SK-N-SH (cell line): ENCODE data around the gene CAP2. TPM values are rescaled to one million over a fixed set of nuclear protein-coding genes. Genes with fewer than 3 reads are reported as not detected.
A peak's percentile ranks its signal among the peaks of the same experiment; 100 is the strongest.

Experiments used
- CTCF ChIA-PET: fragments of 300-600, 350-600 bp; formaldehyde crosslinking; extraction: SDS; loops from one replicate; lab custom pipeline; 2021; lab: Yijun Ruan, JAX
- POLR2A ChIA-PET: fragments of 350-600 bp; sonication (Branson Sonifier 250); formaldehyde crosslinking; extraction: SDS; loops from one replicate; lab custom pipeline; 2020; ENCODE audit warnings: antibody characterized with exemption, inconsistent platforms; lab: Yijun Ruan, JAX
- DNase-seq: peaks from one replicate; pipeline ENCODE4 v3.0.0; 2012
- H2AFZ ChIP-seq: fragments of 200-600 bp; sonication (generic); 2 replicates; pipeline ENCODE4 v1.8.1; 2016; ENCODE audit warnings: antibody characterized with exemption, mild to moderate bottlenecking, low read depth
- H3F3A ChIP-seq: fragments of 200-600 bp; sonication (generic); replicated peaks from 2 replicates; pipeline ENCODE3; 2016; ENCODE audit warnings: antibody characterized with exemption, mild to moderate bottlenecking; ENCODE audit not compliant: insufficient read depth
- H3K27ac ChIP-seq, 2 experiments: fragments of 200-500 bp in 1 of 2; fragments of 200-600 bp in 1 of 2; sonication (Bioruptor generic) in 1 of 2; sonication (generic), shearing (Covaris generic) in 1 of 2; 2 replicates each; pipeline versions ENCODE4 v1.5.1 to v1.6.1; 2014 to 2016; ENCODE audit warnings: low read depth in 2 of 2, inconsistent platforms in 1 of 2, low read length in 1 of 2, mild to moderate bottlenecking in 1 of 2, mixed read lengths in 1 of 2
- H3K27me3 ChIP-seq: fragments of 200-600 bp; sonication (generic), shearing (Covaris generic); 2 replicates; pipeline ENCODE4 v1.6.1; 2016; ENCODE audit warnings: mixed run types; ENCODE audit not compliant: insufficient read depth
- H3K36me3 ChIP-seq, 2 experiments: fragments of 200-500 bp in 1 of 2; fragments of 200-600 bp in 1 of 2; sonication (Bioruptor generic) in 1 of 2; sonication (generic) in 1 of 2; replicated peaks in 1 of 2; 2 replicates each; pipeline versions ENCODE3 to v1.5.1; 2014 to 2016; ENCODE audit warnings: low read length in 1 of 2, mild to moderate bottlenecking in 1 of 2; ENCODE audit not compliant: insufficient read depth in 2 of 2, control insufficient read depth in 1 of 2
- H3K4me1 ChIP-seq, 2 experiments: fragments of 200-500 bp in 1 of 2; fragments of 200-600 bp in 1 of 2; sonication (Bioruptor generic) in 1 of 2; sonication (generic), shearing (Covaris generic) in 1 of 2; 2 replicates each; pipeline versions ENCODE4 v1.5.1 to v1.6.1; 2014 to 2016; ENCODE audit warnings: low read depth in 1 of 2, low read length in 1 of 2, mixed run types in 1 of 2; ENCODE audit not compliant: insufficient read depth in 2 of 2, control insufficient read depth in 1 of 2
- H3K4me2 ChIP-seq: fragments of 200-600 bp; sonication (generic), shearing (Covaris generic); 2 replicates; pipeline ENCODE4 v1.6.1; 2017; ENCODE audit warnings: mixed run types
- H3K4me3 ChIP-seq, 2 experiments: fragments of 200-500 bp in 1 of 2; fragments of 200-600 bp in 1 of 2; sonication (Bioruptor generic) in 1 of 2; sonication (generic), shearing (Covaris generic) in 1 of 2; 2 replicates each; pipeline versions ENCODE4 v1.5.1 to v1.8.1; 2014 to 2016; ENCODE audit warnings: low read depth in 2 of 2, inconsistent platforms in 1 of 2, low read length in 1 of 2, mild to moderate bottlenecking in 1 of 2, mixed read lengths in 1 of 2, moderate library complexity in 1 of 2
- H3K79me2 ChIP-seq: fragments of 200-600 bp; sonication (generic); 2 replicates; pipeline ENCODE4 v1.8.1; 2017; ENCODE audit warnings: mild to moderate bottlenecking; ENCODE audit not compliant: insufficient read depth
- H3K9ac ChIP-seq: fragments of 200-600 bp; sonication (generic); 2 replicates; pipeline ENCODE4 v1.6.1; 2017; ENCODE audit warnings: mixed run types
- H3K9me2 ChIP-seq: fragments of 200-600 bp; sonication (generic); 2 replicates; pipeline ENCODE4 v1.6.1; 2017; ENCODE audit warnings: mixed run types
- H3K9me3 ChIP-seq: fragments of 200-600 bp; sonication (generic); 2 replicates; pipeline ENCODE4 v1.6.1; 2017; ENCODE audit warnings: mixed run types, mild to moderate bottlenecking, moderate library complexity
- H4K20me1 ChIP-seq: fragments of 200-600 bp; sonication (generic); 2 replicates; pipeline ENCODE4 v1.6.1; 2017; ENCODE audit warnings: mild to moderate bottlenecking, mixed run types; ENCODE audit not compliant: insufficient read depth
- EP300 ChIP-seq, 2 experiments: IDR thresholded peaks; 2 replicates each; pipeline versions ENCODE4 v1.4.0 to v1.6.1; 2012; ENCODE audit warnings: borderline replicate concordance in 1 of 2, low read depth in 1 of 2, low read length in 1 of 2
- FOSL2 ChIP-seq: IDR thresholded peaks from 2 replicates; pipeline ENCODE4 v1.4.0; 2012; ENCODE audit warnings: low read depth, mild to moderate bottlenecking, moderate library complexity, borderline replicate concordance
- MEF2A ChIP-seq: IDR thresholded peaks from 2 replicates; pipeline ENCODE4 v1.4.0; 2012; ENCODE audit warnings: low read depth, borderline replicate concordance
- NRF1 ChIP-seq: IDR thresholded peaks from 2 replicates; pipeline ENCODE4 v1.6.1; 2012; ENCODE audit warnings: low read depth, mild to moderate bottlenecking, low read length
- RFX5 ChIP-seq: IDR thresholded peaks from 2 replicates; pipeline ENCODE4 v1.6.1; 2012; ENCODE audit warnings: mild to moderate bottlenecking, improper control_type of control experiment, low read length
- YY1 ChIP-seq: IDR thresholded peaks from 2 replicates; pipeline ENCODE4 v1.4.0; 2012; ENCODE audit warnings: low read depth, mild to moderate bottlenecking
- WGBS: methylation state at CpG from one replicate; pipeline ENCODE4 v1.1.6; 2017; ENCODE audit warnings: low lambda C conversion rate; 5-methylcytosine and 5-hydroxymethylcytosine counted together
- polyA plus RNA-seq, 3 experiments: library from polyadenylated mRNA; depleted of rRNA; stranded (reverse); fragments of >200 nt; gene quantifications; 2 replicates each; pipeline ENCODE4 v1.2.3, GENCODE V29; 2012
- TF ChIP-seq, protein P1 (sequence below): fragments of 150-350 bp; IDR thresholded peaks from 2 replicates; pipeline ENCODE4 v1.6.1; 2017; ENCODE audit warnings: antibody characterized with exemption, low read length, low read depth, borderline replicate concordance

Gene CAP2
- polyA plus RNA-seq, 1 of the 3 experiments (the other 2 are of a cell fraction): 8.5 TPM

DNA sequence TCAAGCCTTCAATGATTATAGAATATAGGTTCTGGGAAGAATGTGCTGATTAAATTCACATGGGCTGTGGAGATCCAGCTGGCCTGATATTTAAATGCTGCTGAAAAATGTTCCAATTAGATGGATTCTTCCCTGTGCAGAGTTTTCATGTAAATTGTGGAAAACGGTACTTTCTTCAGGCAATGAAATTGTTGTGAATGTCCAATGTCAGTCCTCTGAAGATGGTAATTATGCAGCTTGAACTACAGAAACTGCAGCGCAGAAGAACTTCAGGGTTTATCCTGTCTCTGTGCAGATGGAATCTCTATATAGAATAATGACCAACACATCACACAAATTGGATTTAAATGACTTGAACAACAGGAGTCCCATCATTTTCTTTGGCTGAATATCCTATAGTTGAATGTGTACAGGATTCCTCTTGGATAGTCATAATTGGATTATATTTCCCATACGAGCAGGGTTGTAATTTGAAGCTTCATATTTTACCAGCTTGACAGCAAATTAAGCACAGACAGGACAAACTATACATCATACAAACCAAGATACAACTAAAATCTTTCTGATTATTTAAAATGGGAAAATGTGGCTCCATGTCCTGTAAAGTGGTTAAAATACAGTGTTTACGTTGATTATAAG is 82.3 kb downstream of the CAP2 start:
- no peaks in the 10 kb centered on the region for H3K36me3 ChIP-seq
- H3F3A ChIP-seq: peaks cover 3% of the 10 kb centered on the region
- H3K27me3 ChIP-seq: no peaks in the 10 kb centered on the region
- H3K4me2 ChIP-seq: no peak overlapping the region
- no peaks in the 10 kb centered on the region for H3K79me2 ChIP-seq
- H3K9me2 ChIP-seq: no peaks in the 10 kb centered on the region
- ChIA-PET CTCF (interaction anchor here (1.2 kb wide), 2 partner anchors 10 to 12 kb away, joined by 3 to 4 read pairs; no protein-coding TSS in a partner anchor), POLR2A (no interaction called here)
- no peaks in the 10 kb centered on the region for H3K9me3 ChIP-seq
- H2AFZ ChIP-seq: no peak overlapping the region
- no peak for DNase-seq
- H3K4me1 ChIP-seq: peaks cover 13 to 26% of the 10 kb centered on the region in 2 experiments; a peak in 3 of 4 replicates
- TF ChIP-seq, protein P1, sequence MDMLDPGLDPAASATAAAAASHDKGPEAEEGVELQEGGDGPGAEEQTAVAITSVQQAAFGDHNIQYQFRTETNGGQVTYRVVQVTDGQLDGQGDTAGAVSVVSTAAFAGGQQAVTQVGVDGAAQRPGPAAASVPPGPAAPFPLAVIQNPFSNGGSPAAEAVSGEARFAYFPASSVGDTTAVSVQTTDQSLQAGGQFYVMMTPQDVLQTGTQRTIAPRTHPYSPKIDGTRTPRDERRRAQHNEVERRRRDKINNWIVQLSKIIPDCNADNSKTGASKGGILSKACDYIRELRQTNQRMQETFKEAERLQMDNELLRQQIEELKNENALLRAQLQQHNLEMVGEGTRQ: no peak
- peak in 1 of 2 experiments; percentile 41; a peak in 1 of 4 replicates for TF ChIP-seq EP300 (IDR thresholded peaks at IDR 0.05; ENCODE audit: borderline replicate concordance in 1 of 2, low read depth in 1 of 2, low read length in 1 of 2)
- no peak for TF ChIP-seq MEF2A
- no peak for TF ChIP-seq FOSL2
- TF ChIP-seq, all 33 proteins: peak for 1
- Histone ChIP-seq H3K4me3 (no peak overlapping the region), H3K27ac (peak overlapping the region in 1 of 2 experiments; percentile 69; a peak in 2 of 4 replicates), H3K9ac (no peak overlapping the region), H4K20me1 (no peaks in the 10 kb centered on the region)
- 39% methylated on average over 4 of the region's 4 CpGs for WGBS

DNA sequence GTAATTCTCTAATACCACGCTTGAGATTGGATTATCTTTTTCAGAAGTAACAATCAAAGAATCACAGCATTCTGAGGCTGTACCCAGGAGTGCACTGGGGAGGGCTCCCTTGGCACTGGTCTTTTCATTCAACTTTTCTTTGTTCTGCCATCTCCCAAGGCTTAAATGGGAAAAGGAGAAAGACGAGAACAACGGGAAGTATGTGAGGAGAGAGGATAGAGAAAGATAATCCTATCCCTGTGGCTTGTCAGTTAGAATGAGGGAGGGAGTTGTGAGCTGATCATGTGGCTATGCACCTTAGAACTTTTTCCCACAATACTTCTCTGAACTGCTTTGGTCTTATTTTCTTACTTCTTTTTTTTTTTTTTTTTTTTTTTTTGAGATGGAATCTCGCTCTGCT is 83.1 kb downstream of the CAP2 start:
- Histone ChIP-seq H3K9me2 (0 out of 2 replicates have a peak, but pooled peaks cover 3% of the 10 kb centered on the region), H3K27me3 (no peaks in the 10 kb centered on the region), H3K9me3 (no peaks in the 10 kb centered on the region), H3F3A (peaks cover 3% of the 10 kb centered on the region), H3K4me3 (no peak overlapping the region), H3K9ac (no peak overlapping the region), H3K4me1 (peaks cover 13 to 26% of the 10 kb centered on the region in 2 experiments; a peak in 3 of 4 replicates)
- no peak for DNase-seq
- CTCF ChIA-PET: interaction anchor here (1.2 kb wide), 1 partner anchor 9 kb away, joined by 4 read pairs; no protein-coding TSS in a partner anchor
- POLR2A ChIA-PET: no interaction called here
- TF ChIP-seq RFX5: no peak
- TF ChIP-seq YY1: no peak
- TF ChIP-seq, protein P1: no peak
- TF ChIP-seq, all 33 proteins: peak for 0
- Histone ChIP-seq H4K20me1 (no peaks in the 10 kb centered on the region), H3K4me2 (no peak overlapping the region), H3K79me2 (no peaks in the 10 kb centered on the region), H2AFZ (no peak overlapping the region), H3K36me3 (no peaks in the 10 kb centered on the region), H3K27ac (peak overlapping the region in 1 of 2 experiments; percentile 40; a peak in 1 of 4 replicates)
- 79% methylated on average over 4 of the region's 4 CpGs for WGBS

DNA sequence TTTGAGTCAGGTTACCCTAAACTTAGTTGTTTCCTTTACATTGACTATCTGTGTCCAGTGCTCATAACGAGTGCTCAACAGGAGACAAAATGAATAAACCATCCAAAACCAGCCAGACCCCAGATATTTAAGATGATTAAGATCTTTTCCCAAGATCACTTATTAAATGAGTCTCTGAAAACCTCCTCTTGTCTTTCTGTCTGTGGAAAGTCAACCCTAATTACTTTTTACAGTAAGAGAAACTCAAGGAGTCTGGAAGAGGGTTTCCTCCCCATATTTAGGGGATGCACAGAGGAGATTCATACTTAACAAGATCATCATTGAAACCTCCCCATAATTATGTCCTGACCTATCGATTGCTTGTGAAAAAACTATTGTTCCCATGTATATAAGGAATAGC is 84.0 kb downstream of the CAP2 start:
- Histone ChIP-seq H3K27ac (peak overlapping the region in 1 of 2 experiments; percentile 40; a peak in 1 of 4 replicates), H3K9me3 (no peaks in the 10 kb centered on the region), H2AFZ (no peak overlapping the region), H3K4me3 (no peak overlapping the region), H4K20me1 (no peaks in the 10 kb centered on the region), H3K4me2 (no peak overlapping the region), H3F3A (peaks cover 3% of the 10 kb centered on the region), H3K4me1 (peaks cover 12 to 24% of the 10 kb centered on the region in 2 experiments; a peak in 3 of 4 replicates), H3K9me2 (0 out of 2 replicates have a peak, but pooled peaks cover 3% of the 10 kb centered on the region), H3K27me3 (no peaks in the 10 kb centered on the region), H3K79me2 (no peaks in the 10 kb centered on the region), H3K36me3 (no peaks in the 10 kb centered on the region), H3K9ac (no peak overlapping the region)
- ChIA-PET POLR2A (no interaction called here), CTCF (no interaction called here)
- TF ChIP-seq NRF1: no peak
- WGBS: 42% methylated on average over 2 of the region's 2 CpGs
- no peak for DNase-seq
